ENCODE measurements around the gene CD59. TPM values are rescaled to one million over a fixed set of nuclear protein-coding genes. Genes with fewer than 3 reads are reported as not detected.
"Not testable (repeated sequence)": the region's sequence is repeated elsewhere in the genome, so short reads cannot be mapped to it uniquely, and the experiment has no call there.

CD59 gene
- total and polyA plus RNA-seq, 10 of the 15 experiments (the other 5 are each of a cell fraction or from before 2014, with no cell fraction given), result 55.5 to 256 (median 181) TPM

GRCh38 chr11:33730716-33731115 lies 5.5 kb downstream of the CD59 start:
- RAD21 ChIA-PET (ENCODE audit: unreplicated experiment), result interaction anchor here (1.1 kb wide), 1 partner anchor 12 kb away, joined by 3 read pairs; no protein-coding TSS in a partner anchor
- SMC1A ChIA-PET (ENCODE audit: uncharacterized antibody, unreplicated experiment), result interaction anchor here (2.4 kb wide), 1 partner anchor 14 kb away, joined by 11 read pairs; no protein-coding TSS in a partner anchor
- ATAC-seq, result no peak
- BruUV-seq (replicated peaks), result no TSS peak
- POLR2A ChIA-PET, result no interaction called here
- TF ChIP-seq TCF7 (IDR thresholded peaks at IDR 0.05; ENCODE audit: borderline replicate concordance) (no peak), EZH2 (IDR thresholded peaks at IDR 0.05; ENCODE audit: borderline replicate concordance, control insufficient read depth, low read depth, low read length) (no peak), PAX5 (IDR thresholded peaks at IDR 0.05; ENCODE audit: borderline replicate concordance, low read depth, low read length) (no peak), BRCA1 (IDR thresholded peaks at IDR 0.05; ENCODE audit: low read depth, low read length) (no peak), NRF1 (conservative IDR thresholded peaks at IDR 0.05; ENCODE audit: low read depth, low read length) (no peak), IRF4 (IDR thresholded peaks at IDR 0.05; ENCODE audit: low read depth, low read length) (no peak), EED (IDR thresholded peaks at IDR 0.05; ENCODE audit: low read depth) (no peak), NFXL1 (IDR thresholded peaks at IDR 0.05; ENCODE audit: borderline replicate concordance) (no peak), ZNF274 (IDR thresholded peaks at IDR 0.05; ENCODE audit: insufficient read depth, insufficient read length) (no peak), ATF3 (IDR thresholded peaks at IDR 0.05; ENCODE audit: borderline replicate concordance, extremely low read depth, low read depth, low read length) (no peak), CHD2 (IDR thresholded peaks at IDR 0.05; ENCODE audit: borderline replicate concordance, low read depth, low read length) (no peak), DPF2 (IDR thresholded peaks at IDR 0.05) (no peak), RELB (IDR thresholded peaks at IDR 0.05; ENCODE audit: low read depth) (no peak), ZNF384 (IDR thresholded peaks at IDR 0.05; ENCODE audit: borderline replicate concordance, low read depth, low read length) (no peak)
- Histone ChIP-seq H3K27me3 (replicated peaks in 1 of 2; ENCODE audit: control insufficient read depth in 2 of 2, insufficient read depth in 2 of 2, low read length in 1 of 2) (no peaks in the 10 kb centered on the region), H3K9ac (ENCODE audit: control insufficient read depth, insufficient read depth, low read length) (no peak overlapping the region), H3K4me3 (no peak overlapping the region), H3K27ac (ENCODE audit: control insufficient read depth, insufficient read depth) (no peak overlapping the region), H4K20me1 (ENCODE audit: control insufficient read depth, insufficient read depth) (no peaks in the 10 kb centered on the region), H3K4me1 (ENCODE audit: control insufficient read depth, insufficient read depth, low read length) (peaks cover 17% of the 10 kb centered on the region), H3K36me3 (ENCODE audit: control insufficient read depth in 2 of 2, insufficient read depth in 2 of 2, low read length in 1 of 2) (peaks cover 0 to 4% of the 10 kb centered on the region in 2 experiments; a peak in 1 of 4 replicates), H3K9me3 (replicated peaks; ENCODE audit: control insufficient read depth, insufficient read depth, low read length) (no peaks in the 10 kb centered on the region), H2AFZ (ENCODE audit: control insufficient read depth, low read depth, low read length) (no peak overlapping the region), H3K79me2 (ENCODE audit: control insufficient read depth, insufficient read depth, low read length) (peaks cover 60% of the 10 kb centered on the region), H3K4me2 (ENCODE audit: control insufficient read depth, insufficient read depth) (peak overlapping the region; percentile 22; the same call in 1 of the 2 replicates)
- intact Hi-C loops (cut with micrococcal nuclease; ENCODE audit: unreplicated experiment), result no loop called here
- CTCF ChIA-PET, result interaction anchor here (1.0 kb wide), 2 partner anchors 12 to 15 kb away, joined by 4 to 7 read pairs; no protein-coding TSS in a partner anchor
- in situ Hi-C loops (cut with MboI), result no loop called here
- FAIRE-seq, result no peak
- no peak for DNase-seq (ENCODE audit: low read depth, low spot score)
- WGBS (ENCODE audit: insufficient coverage, insufficient replicate concordance, low lambda C conversion rate, missing lambda C conversion rate), result 92% methylated on average over 7 of the region's 7 CpGs

GRCh38 chr11:33729072-33729664 lies 7.1 kb downstream of the CD59 start:
- CTCF ChIA-PET, result interaction anchor here (1.9 kb wide), 1 partner anchor 12 kb away, joined by 4 read pairs; no protein-coding TSS in a partner anchor
- ATAC-seq; H4K20me1 ChIP-seq (ENCODE audit: control insufficient read depth, insufficient read depth); SMC1A ChIA-PET (ENCODE audit: uncharacterized antibody, unreplicated experiment); DNase-seq (ENCODE audit: low read depth, low spot score); BruUV-seq (replicated peaks); in situ Hi-C loops (cut with MboI); RAD21 ChIA-PET (ENCODE audit: unreplicated experiment); H3K9ac ChIP-seq (ENCODE audit: control insufficient read depth, insufficient read depth, low read length); intact Hi-C loops (cut with micrococcal nuclease; ENCODE audit: unreplicated experiment); H3K36me3 ChIP-seq (ENCODE audit: control insufficient read depth in 2 of 2, insufficient read depth in 2 of 2, low read length in 1 of 2); H3K9me3 ChIP-seq (replicated peaks; ENCODE audit: control insufficient read depth, insufficient read depth, low read length); H2AFZ ChIP-seq (ENCODE audit: control insufficient read depth, low read depth, low read length); H3K27me3 ChIP-seq (replicated peaks in 1 of 2; ENCODE audit: control insufficient read depth in 2 of 2, insufficient read depth in 2 of 2, low read length in 1 of 2); POLR2A ChIA-PET; H3K4me3 ChIP-seq; FAIRE-seq; H3K27ac ChIP-seq (ENCODE audit: control insufficient read depth, insufficient read depth); H3K4me2 ChIP-seq (ENCODE audit: control insufficient read depth, insufficient read depth): not testable (repeated sequence)
- WGBS (ENCODE audit: insufficient coverage, insufficient replicate concordance, low lambda C conversion rate, missing lambda C conversion rate), result 100% methylated on average over 5 of the region's 5 CpGs
- peaks cover 60% of the 10 kb centered on the region for H3K79me2 ChIP-seq (ENCODE audit: control insufficient read depth, insufficient read depth, low read length)
- H3K4me1 ChIP-seq (ENCODE audit: control insufficient read depth, insufficient read depth, low read length), result peaks cover 19% of the 10 kb centered on the region
